A172 (cell line): ENCODE measurements around the gene ATG7. TPM values are rescaled to one million over a fixed set of nuclear protein-coding genes. Genes with fewer than 3 reads are reported as not detected.
"Not testable (repeated sequence)": the region's sequence is repeated elsewhere in the genome, so short reads cannot be mapped to it uniquely, and the experiment has no call there.

Source experiments
- DNase-seq: peaks from one replicate; pipeline ENCODE4 v3.0.0-alpha.2; 2015; ENCODE audit warnings: low spot score
- total RNA-seq: library from RNA; depleted of rRNA; stranded (reverse); fragments of >200 nt; shearing (Covaris generic); gene quantifications from 2 replicates; pipeline ENCODE4 v1.2.3, GENCODE V29; 2014

Gene ATG7
- total RNA-seq, 1 experiment from 2014 or later, result 68.2 TPM

- DNase-seq, result no peak
Observed at GRCh38 chr3:11254876-11255275, 17.3 kb upstream of the ATG7 start.

GRCh38 chr3:11255537-11255936 is 16.7 kb upstream of the ATG7 start:
- DNase-seq, result not testable (repeated sequence)

GRCh38 chr3:11258958-11259357 is 13.2 kb upstream of the ATG7 start:
- no peak for DNase-seq

GRCh38 chr3:11260460-11260859 is 11.7 kb upstream of the ATG7 start:
- no peak for DNase-seq

GRCh38 chr3:11269007-11269406 is 3.2 kb upstream of the ATG7 start:
- no peak for DNase-seq

- peak; percentile 11 for DNase-seq
Observed at GRCh38 chr3:11272906-11273574, 843 bp downstream of the ATG7 start.

- no peak for DNase-seq
Observed at GRCh38 chr3:11273891-11274291, 1.7 kb downstream of the ATG7 start.

- no peak for DNase-seq
Observed at GRCh38 chr3:11274566-11275142, 2.5 kb downstream of the ATG7 start.

- no peak for DNase-seq
Observed at GRCh38 chr3:11275926-11276325, 3.7 kb downstream of the ATG7 start.

- no peak for DNase-seq
Observed at GRCh38 chr3:11276901-11277300, 4.7 kb downstream of the ATG7 start.

GRCh38 chr3:11282250-11283138 is 10.3 kb downstream of the ATG7 start:
- DNase-seq, result no peak

- DNase-seq, result no peak
Observed at GRCh38 chr3:11283139-11283475, 10.9 kb downstream of the ATG7 start.

- no peak for DNase-seq
Observed at GRCh38 chr3:11284011-11284410, 11.8 kb downstream of the ATG7 start.

GRCh38 chr3:11285471-11285870 is 13.3 kb downstream of the ATG7 start:
- DNase-seq, result no peak

- DNase-seq, result no peak
Observed at GRCh38 chr3:11287404-11287803, 15.2 kb downstream of the ATG7 start.

- DNase-seq, result peak; percentile 38
Observed at GRCh38 chr3:11288021-11288491, 15.9 kb downstream of the ATG7 start.

- DNase-seq, result peak; percentile 98
Observed at GRCh38 chr3:11288786-11289637, 16.8 kb downstream of the ATG7 start.

- no peak for DNase-seq
Observed at GRCh38 chr3:11289864-11290263, 17.7 kb downstream of the ATG7 start.

- peak; percentile 83 for DNase-seq
Observed at GRCh38 chr3:11290743-11291680, 18.8 kb downstream of the ATG7 start.

GRCh38 chr3:11291808-11292207 is 19.6 kb downstream of the ATG7 start:
- no peak for DNase-seq

GRCh38 chr3:11297126-11297525 is 24.9 kb downstream of the ATG7 start:
- no peak for DNase-seq
